H9 (cell line): ENCODE data around the gene EHF. TPM values are rescaled to one million over a fixed set of nuclear protein-coding genes. Genes with fewer than 3 reads are reported as not detected.

ENCODE experiments used
- DNase-seq: peaks from one replicate; pipeline ENCODE4 v3.0.0-alpha.2; 2017
- H2AFZ ChIP-seq: one replicate; pipeline ENCODE4 v1.6.1; 2013; ENCODE audit warnings: mild to moderate bottlenecking, low read length, control low read depth, moderate library complexity
- H2AK5ac ChIP-seq: 2 replicates; pipeline ENCODE4 v1.6.1; 2013; ENCODE audit warnings: low read length, control low read depth, mixed read lengths; ENCODE audit not compliant: insufficient read length
- H2BK120ac ChIP-seq: one replicate; pipeline ENCODE4 v1.6.1; 2013; ENCODE audit warnings: low read depth, mild to moderate bottlenecking, low read length, control low read depth, inconsistent platforms; ENCODE audit not compliant: poor library complexity, severe bottlenecking
- H2BK12ac ChIP-seq: 2 replicates; pipeline ENCODE4 v1.6.1; 2013; ENCODE audit warnings: low read length, control low read depth, mixed read lengths, low read depth; ENCODE audit not compliant: insufficient read length
- H2BK15ac ChIP-seq: 2 replicates; pipeline ENCODE4 v1.6.1; 2013; ENCODE audit warnings: low read depth, low read length, control low read depth
- H2BK20ac ChIP-seq: one replicate; pipeline ENCODE4 v1.6.1; 2013; ENCODE audit warnings: low read depth, mild to moderate bottlenecking, low read length, control low read depth, inconsistent platforms; ENCODE audit not compliant: poor library complexity, severe bottlenecking
- H2BK5ac ChIP-seq: 2 replicates; pipeline ENCODE4 v1.6.1; 2013; ENCODE audit warnings: low read length, control low read depth, mixed read lengths; ENCODE audit not compliant: insufficient read length
- H3K14ac ChIP-seq: 2 replicates; pipeline ENCODE4 v1.6.1; 2013; ENCODE audit warnings: low read length, control low read depth; ENCODE audit not compliant: insufficient read depth
- H3K18ac ChIP-seq: 2 replicates; pipeline ENCODE4 v1.6.1; 2013; ENCODE audit warnings: low read depth, mild to moderate bottlenecking, mixed read lengths, low read length, control low read depth; ENCODE audit not compliant: insufficient read length
- H3K23ac ChIP-seq: 2 replicates; pipeline ENCODE4 v1.6.1; 2013; ENCODE audit warnings: low read length, control low read depth, mixed read lengths, low read depth; ENCODE audit not compliant: insufficient read length
- H3K23me2 ChIP-seq: 2 replicates; pipeline ENCODE4 v1.6.1; 2013; ENCODE audit warnings: low read depth, mild to moderate bottlenecking, mixed read lengths, low read length, control low read depth; ENCODE audit not compliant: insufficient read length, poor library complexity, severe bottlenecking
- H3K27ac ChIP-seq: 2 replicates; pipeline ENCODE4 v1.5.1; 2013; ENCODE audit warnings: low read length, control low read depth, mixed read lengths, low read depth; ENCODE audit not compliant: insufficient read length
- H3K27me3 ChIP-seq: 2 replicates; pipeline ENCODE4 v1.6.1; 2013; ENCODE audit warnings: low read length, control low read depth, inconsistent platforms; ENCODE audit not compliant: insufficient read depth
- H3K4ac ChIP-seq: 2 replicates; pipeline ENCODE4 v1.6.1; 2013; ENCODE audit warnings: low read depth, mild to moderate bottlenecking, control low read depth, inconsistent platforms, low read length, moderate library complexity
- H3K4me1 ChIP-seq: 2 replicates; pipeline ENCODE4 v1.6.1; 2013; ENCODE audit warnings: low read length, control low read depth, inconsistent platforms; ENCODE audit not compliant: insufficient read depth
- H3K4me2 ChIP-seq: 2 replicates; pipeline ENCODE4 v1.6.1; 2013; ENCODE audit warnings: low read length, control low read depth, mixed read lengths; ENCODE audit not compliant: insufficient read length, insufficient read depth
- H3K56ac ChIP-seq: 2 replicates; pipeline ENCODE4 v1.6.1; 2013; ENCODE audit warnings: low read depth, mild to moderate bottlenecking, mixed read lengths, low read length, control low read depth; ENCODE audit not compliant: insufficient read length
- H3K79me1 ChIP-seq: 2 replicates; pipeline ENCODE4 v1.6.1; 2013; ENCODE audit warnings: low read depth, mild to moderate bottlenecking, moderate library complexity, low read length, control low read depth, inconsistent platforms; ENCODE audit not compliant: insufficient read depth, poor library complexity, severe bottlenecking
- H3K79me2 ChIP-seq: 2 replicates; pipeline ENCODE4 v1.6.1; 2013; ENCODE audit warnings: low read length, control low read depth, inconsistent platforms; ENCODE audit not compliant: insufficient read depth
- H3K9ac ChIP-seq: 2 replicates; pipeline ENCODE4 v1.6.1; 2013; ENCODE audit warnings: low read length, control low read depth, mixed read lengths; ENCODE audit not compliant: insufficient read length; ENCODE audit errors: extremely low read depth
- H3K9me3 ChIP-seq: one replicate; pipeline ENCODE4 v1.6.1; 2013; ENCODE audit warnings: low read depth, low read length, inconsistent platforms; ENCODE audit not compliant: control insufficient read depth
- H3T11ph ChIP-seq: one replicate; pipeline ENCODE4 v1.6.1; 2013; ENCODE audit warnings: mild to moderate bottlenecking, low read length, control low read depth, inconsistent platforms
- H4K20me1 ChIP-seq: one replicate; pipeline ENCODE4 v1.6.1; 2013; ENCODE audit not compliant: control insufficient read depth, insufficient read length, insufficient read depth
- H4K5ac ChIP-seq: 2 replicates; pipeline ENCODE4 v1.6.1; 2013; ENCODE audit warnings: low read depth, mild to moderate bottlenecking, mixed read lengths, low read length, control low read depth; ENCODE audit not compliant: insufficient read length
- H4K8ac ChIP-seq: replicated peaks from 2 replicates; pipeline ENCODE4 v1.6.1; 2013; ENCODE audit warnings: low read length, control low read depth, mixed read lengths, low read depth; ENCODE audit not compliant: insufficient read length
- H4K91ac ChIP-seq: 2 replicates; pipeline ENCODE4 v1.6.1; 2013; ENCODE audit warnings: low read depth, mild to moderate bottlenecking, moderate library complexity, mixed read lengths, low read length, control low read depth; ENCODE audit not compliant: insufficient read length
- H3K27ac Mint-ChIP-seq, 3 experiments: 2 replicates in 2 of 3; 3 replicates in 1 of 3; pipeline ENCODE4 v1.8.0; 2020 to 2021; ENCODE audit warnings: mixed read lengths in 3 of 3, mild to moderate bottlenecking in 1 of 3, moderate library complexity in 1 of 3
- H3K27me3 Mint-ChIP-seq: 2 replicates; pipeline ENCODE4 v1.8.0; 2021; ENCODE audit warnings: low read depth, mild to moderate bottlenecking, moderate library complexity, mixed read lengths
- H3K36me3 Mint-ChIP-seq, 3 experiments: 2 replicates in 2 of 3; 3 replicates in 1 of 3; pipeline ENCODE4 v1.8.0; 2020 to 2021; ENCODE audit warnings: low read depth in 3 of 3, mixed read lengths in 3 of 3; ENCODE audit not compliant: insufficient read depth in 1 of 3
- H3K4me1 Mint-ChIP-seq, 2 experiments: 2 replicates each; pipeline ENCODE4 v1.8.0; 2020; ENCODE audit warnings: mixed read lengths in 2 of 2
- H3K4me3 Mint-ChIP-seq, 2 experiments: 2 replicates in 1 of 2; 3 replicates in 1 of 2; pipeline ENCODE4 v1.8.0; 2020 to 2021; ENCODE audit warnings: mild to moderate bottlenecking in 2 of 2, mixed read lengths in 2 of 2, moderate library complexity in 1 of 2
- H3K9me3 Mint-ChIP-seq, 2 experiments: 2 replicates in 1 of 2; 3 replicates in 1 of 2; pipeline ENCODE4 v1.8.0; 2020; ENCODE audit warnings: mild to moderate bottlenecking in 2 of 2, mixed read lengths in 2 of 2, moderate library complexity in 1 of 2
- CTCF ChIP-seq: fragments of 200-600 bp; sonication (generic); conservative IDR thresholded peaks from 3 replicates; pipeline ENCODE4 v1.8.0; 2021; ENCODE audit warnings: antibody characterized with exemption, mild to moderate bottlenecking
- WGBS: extraction: QIAGEN DNeasy Blood & Tissue Kit; methylation state at CpG from one replicate; pipeline ENCODE4 v1.1.7; 2013; ENCODE audit warnings: missing lambda C conversion rate, low lambda C conversion rate, mixed read lengths; ENCODE audit not compliant: insufficient read length; ENCODE audit errors: extremely low coverage; 5-methylcytosine and 5-hydroxymethylcytosine counted together
- total RNA-seq: library from RNA; stranded (reverse); gene quantifications from 2 replicates; pipeline ENCODE4 v1.2.1, GENCODE V29; 2021

EHF gene
- total RNA-seq, 1 experiment from 2014 or later, result not detected

GRCh38 chr11:34601085-34601444 lies 19.8 kb upstream of the EHF start:
- Histone ChIP-seq H2BK5ac (no peak overlapping the region), H3K79me1 (no peaks in the 10 kb centered on the region)

More at GRCh38 chr11:34601085-34601444, 19.8 kb upstream of the EHF start:
- no peak for TF ChIP-seq CTCF
- H4K20me1 ChIP-seq, result no peaks in the 10 kb centered on the region
- H2BK12ac ChIP-seq, result no peak overlapping the region
- Mint-ChIP-seq H3K4me1 (peaks cover 0 to 4% of the 10 kb centered on the region in 2 experiments; a peak in 3 of 4 replicates), H3K9me3 (0 out of 5 replicates have a peak, but pooled peaks cover 0 to under 1% of the 10 kb centered on the region in 2 experiments), H3K36me3 (no peaks in the 10 kb centered on the region), H3K4me3 (no peak overlapping the region), H3K27ac (no peak overlapping the region), H3K27me3 (peaks cover 1% of the 10 kb centered on the region; the same call in 1 of the 2 replicates)
- no peaks in the 10 kb centered on the region for H3K23me2 ChIP-seq
- WGBS, result no CpG with 5 or more reads among the region's 2 CpGs
- H2BK15ac ChIP-seq, result no peak overlapping the region
- H3K4me1 ChIP-seq, result no peaks in the 10 kb centered on the region
- no peak overlapping the region for H2BK20ac ChIP-seq
- H3K56ac ChIP-seq, result no peak overlapping the region
- no peak for DNase-seq
- no peak overlapping the region for H3K18ac ChIP-seq
- no peak overlapping the region for H2AK5ac ChIP-seq
- H3T11ph ChIP-seq, result no peak overlapping the region
- H3K79me2 ChIP-seq, result no peaks in the 10 kb centered on the region
- no peak overlapping the region for H4K91ac ChIP-seq
- no peak overlapping the region for H3K23ac ChIP-seq
- no peak overlapping the region for H2BK120ac ChIP-seq
- no peak overlapping the region for H3K4me2 ChIP-seq
- H3K14ac ChIP-seq, result no peak overlapping the region
- no peak overlapping the region for H3K9ac ChIP-seq
- no peaks in the 10 kb centered on the region for H3K9me3 ChIP-seq
- no peak overlapping the region for H4K8ac ChIP-seq
- no peaks in the 10 kb centered on the region for H3K27me3 ChIP-seq
- H3K27ac ChIP-seq, result no peak overlapping the region
- H4K5ac ChIP-seq, result no peak overlapping the region
- no peak overlapping the region for H2AFZ ChIP-seq
- no peak overlapping the region for H3K4ac ChIP-seq
